DLD1 (cell line): Measurements from ENCODE around the gene MBD5.

ENCODE experiments used
- in situ Hi-C: cut with HindIII; loops from 2 replicates; pipeline ENCODE4 v1.10.0; 2017; ENCODE audit warnings: low sequenced_read_pairs

Gene MBD5

DNA sequence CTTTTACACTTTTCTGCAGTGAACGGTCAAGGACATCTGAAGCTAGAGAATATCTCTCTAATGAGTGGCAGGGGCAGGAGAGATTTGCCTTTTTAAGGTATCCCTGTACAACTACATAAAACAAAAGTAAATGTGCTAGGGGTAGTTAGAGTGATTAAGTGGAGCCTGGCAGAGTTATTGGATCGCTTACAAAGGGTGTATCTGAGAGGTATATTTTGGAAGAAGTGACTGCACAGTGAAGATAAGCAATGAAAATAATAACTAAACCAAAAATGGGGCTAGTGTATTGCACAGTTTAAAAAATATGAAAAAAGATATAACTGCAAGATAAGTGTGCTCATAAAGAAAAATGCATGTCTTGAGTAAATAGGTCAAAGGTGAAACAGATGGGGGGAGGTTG, 430.2 kb downstream of the MBD5 start:
- in situ Hi-C loops = no loop called here

DNA sequence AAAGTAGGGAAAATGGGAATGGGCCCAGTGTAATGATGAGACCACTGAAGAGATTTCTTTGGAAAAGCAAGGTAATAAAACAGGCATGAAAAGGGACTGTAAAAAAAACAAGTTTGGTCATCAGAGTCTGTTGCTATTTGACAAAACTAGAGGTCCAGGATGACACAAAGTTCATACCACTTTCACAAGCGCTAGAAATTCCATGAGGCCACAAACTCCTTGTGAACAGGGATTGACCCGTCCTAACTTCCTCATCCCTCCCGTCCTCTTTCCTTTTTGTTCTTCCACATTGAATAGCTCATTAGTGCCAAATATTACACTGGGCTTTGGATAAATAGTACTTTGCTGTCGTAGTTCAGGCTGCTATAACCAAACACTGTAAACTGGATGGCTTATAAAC, 434.9 kb downstream of the MBD5 start:
- in situ Hi-C loops = no loop called here

DNA sequence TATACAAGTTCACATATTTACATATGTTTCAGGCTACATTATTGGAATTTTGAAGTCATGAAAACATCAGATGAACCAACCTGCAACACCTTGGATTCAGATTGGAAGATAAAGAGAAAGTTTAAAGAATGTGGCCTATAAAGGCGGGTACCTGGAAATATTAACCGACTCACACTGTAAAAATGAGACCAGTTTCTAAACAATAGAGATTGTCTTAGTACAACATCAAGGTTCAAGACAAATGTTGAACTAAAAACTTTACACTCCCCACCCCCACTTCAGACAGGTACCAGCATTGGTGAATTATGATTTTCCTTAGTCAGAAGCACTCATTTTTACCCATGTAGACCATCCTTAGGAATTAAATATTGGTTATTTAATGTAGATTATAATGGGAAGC, 437.3 kb downstream of the MBD5 start:
- in situ Hi-C loops = no loop called here

DNA sequence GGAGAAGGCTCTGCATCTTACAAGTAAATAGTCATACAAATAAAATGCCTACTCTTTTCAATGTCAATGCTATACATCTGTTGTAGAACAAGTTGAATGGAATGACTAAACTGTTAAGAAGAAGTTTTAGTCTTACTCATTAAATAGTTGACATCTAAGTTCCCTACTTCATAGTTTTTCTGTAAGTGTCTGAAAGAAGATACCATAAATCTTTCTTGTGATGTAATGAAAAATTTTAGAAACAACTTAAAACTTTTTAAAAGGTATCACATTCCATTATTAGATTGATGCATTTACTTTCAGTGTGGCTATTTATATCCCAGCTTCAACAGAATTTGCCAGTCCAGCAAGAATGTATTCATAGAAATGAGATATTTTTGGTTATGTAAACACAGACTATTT, 438.5 kb downstream of the MBD5 start:
- in situ Hi-C loops = no loop called here

DNA sequence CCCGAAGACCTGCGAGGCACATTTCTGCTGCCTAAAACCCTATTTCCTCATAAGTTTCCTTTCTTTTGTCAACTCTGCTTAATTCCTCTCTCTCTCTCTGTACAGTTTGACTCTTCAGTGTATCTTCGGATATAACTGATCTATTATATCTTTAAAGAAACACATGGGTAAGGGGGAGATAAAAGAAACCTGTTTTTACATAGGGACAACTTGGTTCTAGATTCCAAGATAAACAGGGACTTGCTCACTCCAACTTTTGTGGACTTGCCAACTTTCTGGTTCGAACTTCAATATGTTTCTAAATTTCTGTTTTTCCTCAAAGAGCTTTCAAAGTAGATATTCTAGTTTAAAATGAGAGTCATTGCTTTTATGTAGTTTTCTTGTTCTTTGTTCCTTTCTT, 441.0 kb downstream of the MBD5 start:
- in situ Hi-C loops = no loop called here

DNA sequence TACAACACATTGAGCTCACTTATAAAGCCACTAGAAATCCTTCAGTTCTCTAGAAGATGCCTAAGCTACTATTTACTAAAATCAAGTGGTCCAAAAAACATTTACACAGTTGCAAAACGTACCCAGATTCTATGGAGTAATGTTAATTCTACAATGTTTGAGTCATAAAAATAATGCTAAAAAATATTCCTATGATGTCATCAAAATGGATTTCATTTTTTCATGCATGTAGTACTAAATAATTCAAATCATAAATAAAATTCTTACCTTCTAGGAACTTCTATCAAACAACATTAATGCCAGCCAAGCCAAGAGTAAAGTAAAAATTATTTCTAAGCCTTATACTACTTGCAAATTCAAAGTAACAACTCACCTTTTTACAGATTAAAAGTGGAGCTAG, 454.7 kb downstream of the MBD5 start:
- in situ Hi-C loops = no loop called here

DNA sequence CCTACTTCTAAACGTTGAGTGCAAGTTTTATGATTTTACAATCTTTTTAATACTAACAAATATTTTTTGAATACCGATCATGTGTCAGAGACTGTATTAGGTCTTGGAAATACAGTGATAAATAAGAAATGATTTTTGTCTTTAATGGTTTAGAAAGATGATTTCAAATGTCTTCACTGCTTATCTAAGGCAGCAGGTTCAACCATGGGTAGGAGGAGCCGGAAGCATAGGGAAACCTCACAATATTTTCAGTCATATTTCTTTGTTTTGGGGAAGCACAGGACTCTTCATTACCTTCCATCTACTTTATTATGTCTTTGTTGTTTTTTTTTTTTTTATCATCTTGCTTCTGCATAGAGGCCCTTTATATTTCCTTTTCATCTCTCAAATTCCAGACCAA, 458.5 kb downstream of the MBD5 start:
- in situ Hi-C loops = no loop called here

DNA sequence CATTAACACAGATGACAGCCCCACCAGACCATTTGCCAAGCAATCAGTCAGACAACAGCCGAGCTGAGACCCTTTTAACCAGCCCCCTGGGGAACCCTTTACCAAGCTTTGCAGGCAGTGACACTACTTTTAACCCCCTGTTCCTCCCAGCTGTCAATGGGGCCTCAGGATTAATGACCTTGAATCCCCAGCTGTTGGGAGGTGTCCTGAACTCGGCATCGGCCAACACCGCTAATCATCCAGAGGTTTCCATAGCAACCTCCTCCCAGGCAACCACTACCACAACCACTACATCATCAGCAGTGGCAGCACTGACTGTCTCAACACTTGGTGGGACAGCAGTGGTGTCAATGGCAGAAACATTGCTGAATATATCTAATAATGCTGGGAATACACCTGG, 462.8 kb downstream of the MBD5 start:
- in situ Hi-C loops = no loop called here

DNA sequence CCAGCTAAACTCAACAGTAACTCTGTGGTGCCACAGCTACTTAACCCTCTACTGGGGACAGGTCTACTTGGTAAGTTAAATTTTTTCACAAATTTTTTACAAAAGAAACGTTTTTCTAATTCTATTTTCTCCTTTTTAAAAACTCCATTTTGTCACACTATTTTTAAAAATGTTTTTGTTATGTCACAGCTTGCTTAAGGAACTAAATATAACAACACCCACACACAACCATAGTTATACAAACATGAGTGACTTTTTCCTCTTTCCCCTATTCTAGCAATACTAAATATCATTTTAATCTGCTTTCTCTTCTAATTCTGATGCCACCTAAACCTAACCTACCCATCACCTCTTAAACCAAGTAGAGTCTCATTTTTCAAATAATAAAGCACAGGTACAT, 463.2 kb downstream of the MBD5 start:
- in situ Hi-C loops = no loop called here

DNA sequence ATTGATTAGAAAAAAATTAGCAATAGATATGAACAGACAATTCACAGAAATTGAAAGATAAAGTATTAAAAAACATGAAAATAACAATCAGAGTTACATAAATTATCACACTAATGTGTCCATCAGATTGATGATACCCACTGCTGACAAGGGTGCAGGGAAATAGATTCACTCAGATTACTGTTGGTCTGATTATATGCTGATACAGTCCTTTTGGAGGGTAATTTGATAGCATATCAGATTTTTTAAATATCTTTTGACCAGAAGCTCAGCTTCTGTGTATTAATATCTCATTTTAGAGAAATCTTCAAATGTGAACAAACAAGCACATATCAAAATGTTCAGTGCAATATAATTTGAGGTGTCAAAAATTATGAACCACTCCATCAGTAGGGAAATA, 465.8 kb downstream of the MBD5 start:
- in situ Hi-C loops = no loop called here

DNA sequence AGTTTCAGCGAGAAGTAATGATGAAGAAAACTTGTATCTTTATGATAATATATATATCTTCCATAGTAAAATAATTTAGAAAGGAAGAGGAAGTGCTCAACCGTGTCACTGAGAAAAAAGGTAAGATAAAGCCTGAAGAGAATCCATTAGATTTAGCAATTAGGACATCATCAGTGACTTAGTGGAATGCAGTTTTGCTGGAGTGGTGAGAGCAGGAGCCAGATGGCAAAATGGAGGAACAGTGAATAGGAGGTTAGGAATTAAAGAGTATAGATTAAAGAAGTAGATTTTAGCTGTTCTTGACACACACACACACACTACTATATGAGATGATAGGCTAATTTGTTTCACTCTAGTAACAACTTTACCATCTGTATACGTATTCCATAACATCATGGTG, 466.5 kb downstream of the MBD5 start:
- in situ Hi-C loops = no loop called here

DNA sequence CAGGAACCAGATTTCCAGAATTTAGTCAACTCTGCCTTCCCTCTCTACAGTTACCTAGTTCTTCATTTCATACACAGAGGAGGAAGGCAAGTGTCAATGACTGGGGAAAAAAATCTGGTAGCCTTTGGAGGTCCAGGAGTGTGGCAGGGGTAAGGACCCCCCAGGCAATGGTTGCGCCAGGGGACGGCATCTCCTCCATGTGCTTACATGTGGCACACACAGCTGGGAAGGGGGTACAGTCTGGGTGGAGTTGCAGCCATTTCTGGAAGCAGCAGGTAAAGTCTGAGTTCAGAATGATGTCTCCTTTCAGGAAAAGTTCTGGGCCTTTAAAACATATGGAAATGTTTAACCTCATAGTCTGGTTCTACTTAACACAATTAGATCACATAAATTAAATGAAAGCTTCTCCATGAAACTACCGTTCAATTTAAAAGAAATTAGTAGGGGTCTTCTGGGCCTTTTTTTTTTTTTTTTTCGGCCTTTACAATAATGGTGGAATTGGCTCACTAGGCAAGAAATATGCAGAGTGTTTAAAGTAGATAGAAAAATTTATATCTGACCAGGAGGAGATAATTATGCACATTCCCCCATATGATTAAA, 470.0 kb downstream of the MBD5 start:
- in situ Hi-C loops = no loop called here

DNA sequence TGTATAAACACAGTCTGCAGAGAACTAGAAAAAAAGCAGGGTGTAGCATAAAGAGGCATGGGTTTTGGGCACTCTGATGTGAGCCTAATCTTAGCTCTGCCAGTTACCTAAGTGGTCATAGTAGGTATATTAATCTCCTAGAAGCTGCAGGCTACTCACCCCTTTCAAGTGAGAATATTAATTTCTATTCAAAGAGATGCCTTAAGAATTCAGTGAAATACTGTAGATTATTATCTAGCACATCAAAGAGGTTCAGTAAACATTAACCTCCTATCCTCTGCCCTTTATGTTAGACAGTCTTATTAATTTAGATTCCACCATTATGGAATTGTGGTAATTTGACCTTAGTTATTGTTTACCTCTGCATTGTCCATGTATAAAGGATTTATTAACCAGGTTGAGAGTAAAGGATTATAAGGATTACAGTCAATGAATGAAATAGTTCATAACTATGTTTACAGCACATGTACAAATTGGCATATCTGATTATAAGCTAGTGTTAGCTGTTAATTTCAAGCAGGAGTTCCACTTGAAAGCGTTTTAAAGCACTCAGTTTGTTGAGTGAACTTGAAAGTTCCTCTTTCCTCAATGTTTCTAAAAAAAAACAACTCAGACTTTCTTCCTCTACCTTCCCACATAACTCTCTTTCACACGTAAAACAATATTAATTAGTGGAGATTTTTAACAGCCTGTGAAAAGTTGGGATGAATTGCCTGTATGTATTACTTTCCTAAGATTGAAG, 473.1 kb downstream of the MBD5 start:
- in situ Hi-C loops = no loop called here

DNA sequence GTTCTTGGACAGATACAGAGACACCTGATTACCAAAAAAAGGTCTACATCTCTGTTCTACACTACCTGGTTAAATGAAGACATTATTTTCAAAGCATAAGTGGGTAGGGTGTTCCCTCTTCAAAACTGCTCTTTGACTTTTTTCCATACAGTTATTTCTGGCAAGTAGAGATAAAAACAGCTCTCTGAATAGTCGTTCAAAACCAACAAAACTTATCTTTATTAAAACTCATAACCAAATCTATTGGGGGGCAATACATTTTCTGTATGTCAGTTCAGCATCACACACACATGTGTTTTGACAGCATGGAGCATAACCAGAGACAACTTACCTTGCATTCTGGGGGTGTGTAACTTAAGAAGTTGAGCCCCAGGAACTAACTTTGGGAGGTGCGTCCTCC, 474.7 kb downstream of the MBD5 start:
- in situ Hi-C loops = no loop called here

DNA sequence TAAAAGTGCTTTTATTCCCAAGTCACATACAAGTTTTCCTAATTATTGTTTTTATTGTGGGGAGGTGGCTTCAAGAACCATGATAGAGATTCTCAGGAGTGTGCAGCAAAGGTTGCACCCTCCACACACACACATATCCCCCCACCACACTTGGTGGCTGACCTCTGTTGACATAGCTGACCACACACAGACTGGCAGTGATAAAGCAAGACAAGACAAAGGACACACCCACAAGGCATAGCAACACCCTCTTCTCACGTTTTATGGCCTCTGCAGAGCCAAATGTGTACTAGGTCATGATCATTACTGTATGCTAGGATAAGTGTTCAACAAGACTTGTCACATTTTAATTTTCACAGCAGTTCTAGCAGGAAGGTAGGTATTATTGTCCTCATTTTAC, 480.7 kb downstream of the MBD5 start:
- in situ Hi-C loops = no loop called here

DNA sequence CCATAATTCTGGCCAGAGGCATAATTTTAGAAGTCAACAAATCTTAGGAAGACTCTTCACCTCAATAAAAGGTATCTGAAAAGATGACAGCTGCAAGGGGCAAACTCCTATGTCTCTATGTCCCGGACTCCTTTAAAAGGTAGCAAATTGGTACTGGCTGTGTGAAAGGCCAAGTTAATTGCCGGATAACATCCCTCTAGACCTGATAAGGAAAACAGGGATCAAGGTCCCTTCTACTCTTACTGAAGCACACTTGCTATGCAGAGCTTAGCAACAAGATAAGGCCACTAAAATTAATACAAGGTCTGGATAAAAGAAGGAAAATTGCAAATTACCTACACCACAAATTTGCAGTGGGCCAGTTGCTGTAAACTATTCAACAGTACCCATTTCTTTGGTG, 482.6 kb downstream of the MBD5 start:
- in situ Hi-C loops = no loop called here

DNA sequence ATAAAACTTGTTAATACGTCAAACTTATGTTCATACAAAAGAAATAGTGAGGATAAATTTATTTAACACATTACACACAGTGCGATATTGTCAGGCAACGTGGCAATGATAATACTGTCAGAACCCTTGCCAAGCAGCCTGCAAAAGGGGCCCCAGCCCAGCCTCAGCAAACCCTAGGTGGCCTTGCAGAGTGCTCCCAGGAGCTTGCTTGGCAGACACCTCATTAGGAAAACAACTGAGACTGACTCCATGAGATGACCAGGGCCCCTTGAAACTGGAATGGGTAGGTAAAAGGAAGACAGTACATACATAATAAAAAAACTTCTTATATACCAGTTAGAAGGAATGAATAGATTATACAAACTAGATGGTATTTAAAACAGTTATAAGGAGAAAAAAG, 487.1 kb downstream of the MBD5 start:
- in situ Hi-C loops = no loop called here

DNA sequence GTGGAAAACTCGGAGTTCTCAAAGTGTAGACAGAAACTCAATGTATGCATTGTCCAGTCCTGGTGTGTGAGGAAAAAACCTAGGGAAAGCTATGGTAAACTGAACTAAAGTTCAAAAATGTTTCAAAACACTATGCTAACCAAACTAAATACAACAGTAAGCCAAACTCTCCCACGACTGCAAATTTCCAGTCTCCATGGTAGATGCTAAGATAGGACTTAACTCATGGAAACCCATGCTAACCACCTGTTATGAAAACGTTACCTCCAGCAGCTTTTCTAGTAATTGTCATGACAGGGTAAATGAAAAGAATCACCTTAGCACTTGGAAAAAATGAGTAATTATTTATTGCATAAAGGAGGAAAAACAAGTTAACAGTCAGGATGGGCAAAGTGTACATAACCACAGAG, 488.0 kb downstream of the MBD5 start:
- in situ Hi-C loops = no loop called here

DNA sequence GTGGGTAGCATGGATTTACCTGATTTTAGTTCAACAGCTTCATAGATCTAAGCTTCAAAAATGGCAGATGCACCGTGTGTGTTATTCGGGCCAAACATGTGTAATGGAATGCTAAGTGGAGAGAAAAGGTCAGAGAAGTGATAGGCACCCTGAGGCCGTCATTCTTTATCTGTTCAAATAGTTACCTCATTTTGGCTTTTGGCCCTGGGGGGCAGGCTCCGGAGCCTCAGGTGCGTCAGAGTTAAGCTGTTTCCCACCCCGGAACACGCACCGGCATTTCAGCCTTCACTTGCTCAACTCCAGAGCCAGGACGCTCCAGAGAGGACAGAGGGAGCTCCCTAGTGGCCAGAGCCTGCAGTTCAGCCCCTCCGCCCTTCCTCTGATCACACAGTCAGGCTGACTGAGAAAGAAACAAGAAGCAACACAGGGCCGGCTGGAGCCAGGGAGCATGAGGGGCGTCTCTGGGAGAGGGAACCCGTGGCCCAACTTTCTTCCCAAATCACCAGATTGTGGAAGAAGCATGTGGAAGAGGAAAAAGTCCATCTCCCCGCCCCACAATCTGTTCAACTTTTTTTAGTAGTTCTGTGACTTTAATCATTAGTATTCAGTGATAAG, 488.5 kb downstream of the MBD5 start:
- in situ Hi-C loops = no loop called here

DNA sequence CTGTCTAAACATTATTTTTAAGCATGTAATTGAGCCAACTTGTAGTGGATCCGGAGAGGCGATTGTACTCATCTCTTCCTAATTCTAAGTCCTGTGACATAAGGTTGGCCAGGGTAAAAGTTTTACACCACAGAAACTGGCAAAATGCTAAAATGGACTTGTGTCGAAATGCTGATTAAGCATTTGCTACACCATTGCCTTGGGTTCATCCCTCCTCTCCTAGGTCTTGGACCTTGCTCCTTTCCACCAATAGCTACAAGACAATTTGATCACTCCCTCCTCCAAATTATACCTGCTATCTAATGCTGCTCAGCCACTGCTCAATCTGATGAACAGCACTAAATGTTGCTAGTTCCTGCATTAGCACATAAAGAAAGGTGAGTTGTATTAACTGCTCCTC, 491.0 kb downstream of the MBD5 start:
- in situ Hi-C loops = no loop called here

DNA sequence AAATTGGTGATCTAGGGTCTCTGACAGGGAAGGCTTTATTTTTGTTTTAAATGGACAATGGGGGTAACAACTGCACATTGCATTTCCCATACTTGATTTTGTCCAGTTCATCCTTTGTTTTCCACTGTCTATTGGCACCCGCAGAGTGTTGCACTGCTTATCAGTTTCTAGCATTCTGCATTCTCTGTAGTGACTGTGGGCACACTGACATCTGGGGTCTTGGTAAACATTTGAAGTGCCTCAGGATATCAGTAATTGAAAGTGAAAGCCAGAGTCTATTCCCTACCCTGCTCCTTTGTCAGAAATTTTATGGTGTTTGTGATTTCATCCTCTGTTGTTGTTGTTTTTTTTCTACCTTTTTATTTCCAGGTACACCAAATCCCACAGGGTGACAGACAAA, 491.6 kb downstream of the MBD5 start:
- in situ Hi-C loops = no loop called here

DNA sequence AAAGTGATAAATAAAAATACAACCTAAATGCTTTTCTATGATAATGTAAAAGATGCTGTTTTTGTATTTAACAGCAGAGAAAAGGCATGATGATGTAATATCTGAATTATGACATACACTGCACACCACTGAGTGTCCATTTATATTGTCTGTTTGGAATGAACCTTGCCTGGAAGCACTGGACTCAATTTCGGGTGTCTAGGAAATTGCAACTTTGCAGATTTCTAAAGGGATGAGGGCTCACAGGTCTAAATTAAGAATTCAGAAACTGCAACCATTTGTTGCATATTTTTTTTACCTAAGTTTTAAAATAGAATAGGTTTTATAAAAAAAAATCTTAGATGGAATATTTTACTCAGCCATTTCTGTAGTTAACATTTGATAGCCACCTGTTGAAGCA, 492.5 kb downstream of the MBD5 start:
- in situ Hi-C loops = no loop called here

DNA sequence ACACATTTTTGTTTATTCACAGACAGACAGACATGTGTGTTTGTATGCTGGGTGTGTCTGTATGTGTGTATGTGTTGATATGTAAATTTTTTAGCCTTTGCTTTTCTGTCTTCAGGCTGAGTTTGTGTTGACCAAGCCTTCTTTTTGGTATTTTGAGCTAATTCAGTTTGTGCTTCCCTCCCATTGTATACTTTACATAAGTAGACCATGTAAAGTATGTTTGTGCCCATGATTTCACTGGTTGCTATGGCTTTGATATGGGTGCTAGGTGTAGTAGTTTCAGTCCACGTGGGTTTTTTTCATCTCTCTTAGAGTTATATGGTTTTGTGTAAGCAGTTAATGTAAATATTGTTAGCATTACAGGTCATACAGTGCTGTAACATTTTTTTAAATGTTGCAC, 494.2 kb downstream of the MBD5 start:
- in situ Hi-C loops = no loop called here
